ENCODE results near the gene METTL14. TPM values are rescaled to one million over a fixed set of nuclear protein-coding genes. Genes with fewer than 3 reads are reported as not detected.

Gene METTL14
- total RNA-seq, 1 donor from 2014 or later, result 43.9 TPM

DNA sequence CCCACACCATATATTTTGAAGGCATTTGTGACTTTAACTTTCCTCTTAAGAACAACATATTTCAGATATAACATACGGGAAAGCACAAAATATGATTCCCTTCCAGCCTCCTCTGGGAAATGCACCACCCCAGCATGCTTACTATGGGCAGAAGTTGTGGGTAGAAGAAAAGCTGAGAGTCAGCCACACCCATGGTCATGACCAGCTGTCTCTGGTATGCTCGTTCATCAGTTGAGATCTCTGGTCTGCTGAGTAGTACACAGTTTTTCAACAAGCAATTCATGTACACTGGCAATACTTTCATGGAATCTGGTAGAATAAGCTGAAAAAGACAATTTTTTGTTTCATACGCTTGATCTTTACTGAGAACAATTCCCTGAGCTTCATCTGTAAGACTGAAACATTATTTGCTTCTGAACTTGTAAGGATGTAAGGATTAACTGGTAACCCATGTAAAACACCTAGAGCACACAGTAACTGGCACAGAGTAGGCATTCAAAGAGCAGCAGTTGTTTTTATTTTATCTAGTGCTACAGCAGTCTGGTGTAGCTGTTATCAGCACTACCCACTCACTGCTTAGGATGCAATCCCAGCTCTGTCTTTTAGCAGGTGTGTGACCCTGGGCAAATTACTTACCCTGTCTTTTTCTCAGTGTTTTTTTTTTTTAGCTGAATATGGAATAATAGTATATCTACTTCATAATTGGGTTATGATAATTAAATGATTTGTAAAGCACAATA is 47.6 kb downstream of the METTL14 start:
- intact Hi-C loops (cut with micrococcal nuclease), result no loop called here

DNA sequence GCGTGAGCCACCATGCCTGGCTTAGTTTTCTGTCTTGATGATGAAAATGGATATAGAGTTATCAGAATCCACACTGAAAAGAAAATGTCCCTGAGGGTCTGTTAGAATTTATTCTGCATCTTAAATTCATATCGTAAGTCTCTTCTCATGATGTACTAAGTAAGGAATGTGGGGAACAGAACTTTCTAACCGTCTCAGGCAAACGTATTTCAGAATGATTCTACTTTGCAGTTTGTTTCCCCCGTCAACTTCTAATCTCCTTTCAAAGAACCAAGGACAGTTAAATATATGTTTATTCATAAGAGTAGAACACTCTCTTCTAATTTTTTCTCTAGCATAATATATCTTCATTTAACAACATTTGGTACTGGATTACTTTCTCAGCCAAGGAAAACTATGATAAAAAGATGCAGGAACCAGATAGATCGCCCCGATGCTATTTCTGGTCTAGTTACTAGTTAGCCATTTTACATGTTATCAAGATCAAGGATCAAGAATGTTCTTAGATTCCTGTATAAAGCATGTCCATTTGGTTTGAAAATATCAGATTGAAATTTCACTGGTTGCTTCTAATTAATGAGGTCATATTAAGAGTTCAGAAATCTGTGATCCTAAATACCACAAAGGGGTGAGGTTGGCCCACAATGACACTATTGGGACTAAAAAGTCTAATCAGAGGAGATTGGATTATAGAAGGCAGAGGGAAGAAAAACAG is 49.5 kb downstream of the METTL14 start:
- intact Hi-C loops (cut with micrococcal nuclease), result no loop called here

DNA sequence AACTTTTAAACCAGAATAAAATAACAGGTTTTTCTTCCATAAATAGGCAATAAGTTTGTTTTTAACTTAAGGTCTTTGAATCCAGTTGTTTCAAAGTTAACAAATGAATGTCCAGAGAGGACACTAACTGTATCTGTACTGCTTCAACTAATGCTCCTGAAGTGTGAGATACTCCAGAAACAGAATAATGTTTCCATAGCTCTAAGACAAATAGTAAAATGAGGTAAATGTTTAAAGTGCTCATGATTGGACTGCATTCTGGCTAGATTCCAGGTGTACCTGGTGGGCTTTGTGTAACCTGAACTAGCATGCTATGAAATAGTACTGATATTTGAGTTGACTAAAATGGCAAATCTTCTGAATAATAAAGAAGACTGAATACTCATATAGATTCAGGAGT is 51.7 kb downstream of the METTL14 start:
- intact Hi-C loops (cut with micrococcal nuclease), result no loop called here

GRCh38 chr4:118738090-118738489 is 52.9 kb downstream of the METTL14 start:
- intact Hi-C loops (cut with micrococcal nuclease), result no loop called here

DNA sequence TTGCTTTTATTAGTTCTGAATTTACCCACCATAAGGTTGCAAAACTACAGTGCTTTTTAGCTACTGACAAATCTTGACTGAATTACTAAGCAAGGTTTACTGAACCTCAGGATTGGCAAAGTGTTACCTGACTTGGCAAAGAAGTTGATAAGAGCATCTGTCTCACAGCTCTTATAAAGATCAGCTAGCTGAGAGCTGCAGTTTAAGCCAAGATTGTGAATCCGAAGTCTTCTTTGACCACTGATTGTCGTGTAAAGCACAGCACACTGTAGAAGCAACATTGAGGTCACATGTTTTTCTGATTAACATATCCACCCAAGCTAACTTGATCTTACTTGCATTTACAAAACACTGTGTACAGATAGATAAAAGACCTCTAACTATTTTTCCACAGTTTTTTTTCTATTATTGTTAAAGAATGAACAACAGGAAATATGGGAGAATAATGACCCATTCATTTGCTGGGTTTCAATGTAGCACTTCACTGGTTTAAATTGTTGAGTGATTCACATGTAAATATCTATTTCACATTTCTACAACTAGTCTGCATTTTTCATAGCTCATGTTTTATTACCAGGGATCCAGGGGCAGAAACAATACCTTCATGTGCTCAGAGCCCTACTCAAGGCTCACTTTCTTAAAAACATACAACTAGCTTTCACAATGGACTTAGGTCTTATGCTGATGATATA is 54.0 kb downstream of the METTL14 start:
- intact Hi-C loops (cut with micrococcal nuclease), result loop anchor here (1.0 kb wide), 1 partner anchor 9 kb away; no protein-coding TSS in a partner anchor

DNA sequence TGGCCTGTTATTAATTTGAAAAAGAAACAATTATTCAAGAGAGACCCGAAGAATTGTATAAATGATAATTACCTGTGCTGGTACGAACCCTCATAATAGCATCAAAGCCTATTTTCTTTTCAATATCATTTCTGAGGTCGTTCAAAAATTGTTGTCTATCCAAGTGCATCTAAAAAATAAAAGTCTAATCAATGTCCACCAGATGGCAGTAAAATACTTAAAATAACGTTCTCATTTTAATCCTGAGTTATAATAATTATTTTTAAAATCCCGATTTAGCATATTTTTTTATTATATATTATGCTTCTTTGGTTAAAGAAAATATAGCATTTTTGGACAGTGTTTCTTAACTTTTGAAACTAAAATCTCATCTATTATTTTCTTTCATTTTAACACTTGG is 55.7 kb downstream of the METTL14 start:
- intact Hi-C loops (cut with micrococcal nuclease), result loop anchor here (1.0 kb wide), 1 partner anchor 149 kb away; no protein-coding TSS in a partner anchor

DNA sequence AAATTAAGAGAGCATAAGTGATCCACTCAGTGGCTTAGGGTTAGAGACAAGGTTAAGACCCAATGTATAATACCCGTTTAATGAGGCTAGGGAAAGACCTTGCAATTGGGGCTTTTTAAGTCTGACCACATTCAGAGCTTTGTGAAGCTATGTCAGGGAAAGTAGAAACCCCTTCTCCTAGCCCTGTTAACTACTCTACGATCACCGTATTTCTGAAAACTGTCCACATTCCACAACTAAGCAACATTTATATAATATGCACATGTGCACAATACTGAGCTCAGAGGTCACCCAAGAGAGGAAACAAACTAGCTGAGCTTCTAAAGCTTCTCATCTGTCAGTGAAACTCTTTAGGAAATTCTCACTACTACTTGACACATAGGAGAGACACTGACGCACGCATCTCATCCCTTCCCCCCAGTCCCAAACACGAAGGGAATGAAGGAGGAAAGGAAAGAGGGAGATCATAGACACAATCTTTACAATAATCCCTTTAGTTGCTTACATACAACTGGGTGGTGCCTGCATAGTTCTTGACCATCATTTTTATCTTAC is 56.2 kb downstream of the METTL14 start:
- intact Hi-C loops (cut with micrococcal nuclease), result loop anchor here (1.0 kb wide), 1 partner anchor 149 kb away; no protein-coding TSS in a partner anchor

DNA sequence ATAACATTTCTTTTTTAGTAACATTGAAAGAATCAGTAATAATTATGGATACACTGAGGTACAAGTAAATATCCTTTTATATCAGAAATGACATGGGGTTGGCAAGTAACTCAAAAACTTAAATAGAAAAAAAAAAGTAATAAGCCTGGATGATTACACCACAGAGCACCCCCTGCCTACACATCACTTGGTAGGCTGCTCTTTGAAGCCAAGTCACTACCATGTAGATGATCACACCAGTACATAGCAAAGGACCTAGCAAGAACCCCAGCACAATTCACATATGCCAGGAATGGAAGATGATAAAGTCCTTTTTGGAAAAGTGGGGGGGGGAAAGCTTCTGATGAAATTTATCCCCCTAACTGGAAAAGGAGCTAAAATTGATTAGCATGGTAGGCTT is 56.9 kb downstream of the METTL14 start:
- intact Hi-C loops (cut with micrococcal nuclease), result no loop called here

DNA sequence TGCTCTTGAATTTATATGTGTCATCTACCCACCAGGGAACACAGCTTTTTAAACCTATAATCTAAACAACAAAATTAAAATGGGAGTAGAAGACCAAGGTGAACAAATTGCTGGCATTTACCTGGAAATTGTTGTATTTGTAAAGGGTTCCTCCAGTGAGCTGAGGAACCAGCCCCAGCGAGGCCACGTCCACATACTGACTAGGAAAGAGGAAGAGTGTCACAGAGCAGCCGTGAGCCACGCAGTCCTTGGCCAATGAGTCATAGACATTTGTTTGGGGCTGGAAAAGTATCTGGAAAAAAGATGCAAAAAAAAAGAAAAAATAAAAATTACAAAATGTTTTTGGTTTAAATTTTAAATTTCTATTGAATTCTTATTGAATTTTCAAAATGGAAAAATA is 58.7 kb downstream of the METTL14 start:
- intact Hi-C loops (cut with micrococcal nuclease), result no loop called here

- intact Hi-C loops (cut with micrococcal nuclease), result no loop called here
Measured at GRCh38 chr4:118745357-118745756, 60.2 kb downstream of the METTL14 start.

DNA sequence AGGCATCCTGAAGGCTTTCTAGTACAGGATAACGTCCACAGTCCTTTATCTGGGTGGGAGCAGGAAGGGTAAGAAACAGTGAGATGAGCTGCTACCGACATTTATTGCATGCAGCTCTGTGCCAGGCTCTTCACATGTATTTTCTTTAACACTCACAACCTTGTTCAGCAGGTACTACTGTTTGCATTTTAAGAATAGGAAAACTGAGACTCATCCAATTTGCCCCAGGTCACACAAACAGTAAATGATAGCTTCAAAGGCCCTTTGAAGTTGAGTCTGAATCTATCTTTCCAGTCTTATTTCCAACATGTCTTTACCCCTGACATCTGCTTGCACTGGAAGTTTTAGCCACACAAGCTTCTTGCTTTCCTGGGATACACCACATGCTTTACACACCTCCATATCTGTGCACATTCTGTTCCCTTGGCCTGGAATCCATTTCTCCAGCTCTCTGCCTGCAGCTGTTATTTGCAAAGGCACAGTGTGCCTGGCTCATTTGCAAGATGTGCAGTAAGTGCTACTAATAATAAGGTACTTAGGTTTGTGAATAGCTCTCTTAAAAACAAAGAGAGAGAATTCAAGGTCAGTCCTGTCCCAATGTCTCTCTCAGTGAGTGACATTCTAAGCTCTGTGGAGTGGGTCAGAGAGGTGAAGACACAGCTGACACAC is 61.2 kb downstream of the METTL14 start:
- intact Hi-C loops (cut with micrococcal nuclease), result no loop called here

DNA sequence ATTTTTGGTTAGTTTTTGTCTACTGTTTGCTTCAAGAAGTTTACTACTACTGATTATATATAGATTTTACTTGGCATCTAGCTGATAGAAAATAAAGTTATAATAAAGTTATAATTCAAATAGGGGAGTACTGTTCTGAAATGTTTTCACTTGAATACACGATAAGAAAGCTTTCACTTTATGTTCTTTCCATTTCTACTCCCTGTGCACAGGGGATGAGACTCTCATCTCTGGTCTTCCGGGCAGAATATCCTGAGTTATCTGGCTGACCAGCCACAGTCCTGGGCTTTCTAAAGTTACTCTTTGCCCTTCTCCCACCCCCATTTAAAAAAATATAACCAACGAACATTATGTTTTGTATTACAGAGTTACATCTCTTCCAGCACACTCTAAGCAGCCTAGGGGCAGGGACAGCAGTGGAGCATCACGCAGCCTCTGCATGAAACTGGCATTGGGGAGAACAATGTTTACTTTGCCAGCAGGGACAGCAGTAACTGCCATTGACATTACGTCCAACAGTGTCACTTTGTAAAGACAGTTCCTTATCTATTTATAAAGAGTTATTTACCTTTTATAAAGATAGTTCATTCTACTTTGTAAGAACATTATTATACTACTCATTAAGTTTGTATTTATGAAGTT is 64.3 kb downstream of the METTL14 start:
- intact Hi-C loops (cut with micrococcal nuclease), result no loop called here

DNA sequence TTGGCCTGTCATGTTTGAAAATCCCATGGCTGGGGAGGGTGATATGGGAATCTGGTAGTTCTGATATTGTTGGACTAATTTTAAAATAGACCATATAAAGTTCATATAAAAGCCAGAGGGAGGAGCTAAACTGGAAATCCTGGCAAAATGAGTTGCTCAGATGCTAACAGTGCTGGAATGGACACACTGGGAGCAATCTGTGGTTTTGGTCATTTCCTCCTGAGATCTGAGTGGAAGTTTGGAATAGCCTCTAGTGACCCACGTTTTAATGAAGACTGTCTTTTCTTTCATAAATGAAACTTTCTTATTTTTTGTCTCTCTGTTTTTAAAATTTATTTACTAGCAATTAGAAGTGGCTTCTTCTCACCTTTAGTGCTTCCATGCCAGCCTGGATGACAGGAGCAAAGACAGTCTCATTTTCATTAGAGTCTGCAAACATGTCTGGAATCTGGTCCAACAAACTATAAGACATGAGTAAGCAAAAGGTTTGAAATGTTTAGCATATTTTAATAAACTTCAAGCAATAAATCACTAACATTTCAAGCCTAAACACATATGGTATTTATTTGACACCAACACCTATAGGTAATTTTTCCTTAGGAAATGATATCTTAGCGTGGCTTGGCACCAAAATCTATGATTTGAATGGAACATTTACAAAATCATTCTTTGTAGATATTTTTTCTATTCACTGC is 66.6 kb downstream of the METTL14 start:
- intact Hi-C loops (cut with micrococcal nuclease), result no loop called here

GRCh38 chr4:118752551-118752950 is 67.4 kb downstream of the METTL14 start:
- intact Hi-C loops (cut with micrococcal nuclease), result no loop called here

DNA sequence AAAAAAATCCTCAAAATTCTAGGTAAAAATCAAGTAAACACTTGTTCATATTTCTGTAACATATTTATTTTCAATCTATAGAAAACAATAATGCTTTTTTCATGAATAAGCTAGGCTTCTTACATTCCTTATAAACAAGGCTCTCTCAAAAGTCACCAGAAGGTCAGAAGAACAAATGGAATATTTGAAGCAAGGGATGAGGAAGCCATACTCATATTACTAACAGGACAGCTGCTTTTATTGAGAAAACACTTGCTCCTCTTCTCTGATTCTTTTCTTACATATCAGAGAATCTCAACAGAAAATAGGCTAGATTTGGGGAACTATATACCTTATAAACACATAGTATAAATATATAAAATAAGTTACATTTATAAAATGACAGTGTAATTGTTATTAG is 67.9 kb downstream of the METTL14 start:
- intact Hi-C loops (cut with micrococcal nuclease), result no loop called here

DNA sequence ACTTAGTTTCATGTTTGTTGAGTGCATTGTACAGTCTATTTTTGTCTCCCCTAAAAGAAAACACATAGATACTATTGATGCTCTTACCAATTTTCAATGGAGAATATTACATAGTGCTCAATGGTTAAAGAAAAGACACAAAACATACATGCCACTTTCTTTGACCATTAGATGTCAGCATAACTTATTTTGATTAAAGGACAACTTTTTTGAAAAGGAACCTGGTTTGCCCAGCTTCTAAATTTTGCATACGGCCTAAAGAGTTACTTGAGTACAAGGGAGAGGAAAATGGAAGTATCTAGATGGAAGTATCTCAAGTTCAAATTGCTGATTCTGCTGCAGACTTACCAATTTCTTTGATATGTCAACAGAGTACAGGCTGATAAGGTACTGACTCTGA is 68.5 kb downstream of the METTL14 start:
- intact Hi-C loops (cut with micrococcal nuclease), result no loop called here

- intact Hi-C loops (cut with micrococcal nuclease), result no loop called here
Measured at GRCh38 chr4:118754890-118755289, 69.7 kb downstream of the METTL14 start.

DNA sequence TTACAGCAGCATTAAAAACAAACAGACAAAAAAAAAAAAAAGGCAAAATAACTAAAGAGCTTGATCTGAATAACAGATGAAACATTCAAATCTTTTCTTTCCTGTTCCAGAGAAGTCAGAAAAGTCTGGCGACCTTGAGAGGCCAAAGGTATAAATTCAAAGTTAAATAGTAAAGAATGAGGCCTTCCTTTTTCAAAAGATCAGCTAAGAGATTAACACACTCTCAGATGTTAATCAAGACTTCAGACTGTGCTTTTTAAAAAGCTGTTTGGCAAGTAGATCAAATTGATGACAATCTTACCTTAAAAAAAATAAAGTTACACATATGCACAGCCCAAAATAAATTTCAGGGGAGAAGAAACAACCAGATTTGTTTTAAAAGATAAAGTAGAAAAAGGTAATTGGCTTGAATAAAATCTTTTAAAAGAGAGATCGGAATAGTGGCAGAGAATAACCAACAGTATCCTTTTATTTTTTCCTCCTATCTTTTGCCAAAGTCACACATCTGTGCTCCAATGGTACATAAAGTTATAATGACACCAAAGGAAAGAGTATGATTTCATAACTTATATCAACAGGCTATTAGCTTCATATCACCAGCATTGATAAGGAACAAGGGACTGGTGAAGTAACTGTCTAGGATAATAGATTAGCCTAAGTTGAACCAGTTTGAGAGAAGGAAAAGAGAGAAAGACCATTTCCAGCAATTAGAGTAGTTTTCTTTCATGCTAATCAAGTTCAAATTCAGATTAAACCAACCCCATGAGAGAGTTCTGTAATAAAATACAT is 70.4 kb downstream of the METTL14 start:
- intact Hi-C loops (cut with micrococcal nuclease), result no loop called here

DNA sequence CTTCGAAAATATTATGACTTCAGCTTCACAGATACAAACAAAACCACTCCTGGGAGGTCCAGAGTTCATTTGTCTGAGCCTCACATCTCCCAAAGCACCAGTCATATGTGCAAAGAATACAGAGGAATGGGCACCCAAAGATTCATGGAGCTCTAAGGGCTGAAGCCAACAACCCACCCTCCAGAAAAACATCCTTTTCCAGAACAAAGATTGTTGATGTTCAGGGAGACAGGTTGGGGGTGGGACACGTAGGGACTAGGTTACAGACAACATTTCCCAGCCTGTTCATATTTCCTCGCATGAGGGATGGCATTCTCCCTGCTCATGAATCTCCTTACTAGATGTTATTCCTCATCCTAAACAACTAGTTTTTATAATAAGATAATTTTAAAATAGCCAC is 71.2 kb downstream of the METTL14 start:
- intact Hi-C loops (cut with micrococcal nuclease), result no loop called here

All from T-helper 1 cell treated with Interleukin-12 subunit alpha and Interleukin-12 subunit beta and Interleukin-4 antibody, amounts not matched to agents 30 ng/mL and 1 ng/mL, for 36 hours (primary cell).